ENCODE measurements around the gene ST3GAL3. TPM values are rescaled to one million over a fixed set of nuclear protein-coding genes. Genes with fewer than 3 reads are reported as not detected.

ST3GAL3 gene
- total RNA-seq, 4 donors from 2014 or later, result 32.2 to 57.4 (median 38.3) TPM

- Histone ChIP-seq H3K4me1 (peaks cover 17 to 19% of the 10 kb centered on the region in 2 donors), H3K4me3 (no peak overlapping the region), H3K27ac (no peak overlapping the region), H3K36me3 (peaks cover 0 to 52% of the 10 kb centered on the region in 2 donors), H3K27me3 (no peaks in the 10 kb centered on the region), H3K9me3 (no peaks in the 10 kb centered on the region)
- no peak for TF ChIP-seq CTCF (IDR thresholded peaks at IDR 0.05 in 4 of 5, conservative IDR thresholded peaks at IDR 0.05 in 1 of 5)
- TF ChIP-seq POLR2A (IDR thresholded peaks at IDR 0.05), result no peak
- no peak for DNase-seq
- intact Hi-C loops (cut with DNase I; ENCODE audit: low total_unique reads) (no loop called here), in situ Hi-C loops (cut with MboI; ENCODE audit: low sequenced_read_pairs in 4 of 4) (no loop called here)
- no peak for ATAC-seq
These were observed 3.5 kb upstream of the ST3GAL3 start for GRCh38 chr1:43703836-43704235.

DNA sequence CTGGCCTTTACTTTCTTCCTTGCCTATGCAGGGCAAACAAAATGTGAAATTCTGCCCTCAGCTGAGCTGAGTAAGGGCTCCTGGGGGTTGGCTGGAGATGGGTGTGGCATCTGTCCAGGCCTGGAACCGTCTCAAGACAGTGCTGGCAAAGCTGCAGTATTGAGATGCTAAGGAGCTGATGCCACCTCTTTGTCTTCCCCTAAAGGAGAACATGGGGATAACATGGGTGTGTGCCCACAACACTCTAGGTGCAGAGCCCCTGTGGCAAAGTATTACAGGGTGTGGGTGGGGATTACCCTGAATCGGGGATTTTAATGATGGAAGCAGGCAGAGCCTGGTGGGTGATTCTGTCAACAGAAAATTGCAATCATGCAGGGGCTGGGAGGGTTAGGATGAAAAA, 2.5 kb upstream of the ST3GAL3 start:
- no peak for TF ChIP-seq CTCF (IDR thresholded peaks at IDR 0.05 in 4 of 5, conservative IDR thresholded peaks at IDR 0.05 in 1 of 5)
- TF ChIP-seq POLR2A (IDR thresholded peaks at IDR 0.05), result no peak
- no peak for ATAC-seq

DNA sequence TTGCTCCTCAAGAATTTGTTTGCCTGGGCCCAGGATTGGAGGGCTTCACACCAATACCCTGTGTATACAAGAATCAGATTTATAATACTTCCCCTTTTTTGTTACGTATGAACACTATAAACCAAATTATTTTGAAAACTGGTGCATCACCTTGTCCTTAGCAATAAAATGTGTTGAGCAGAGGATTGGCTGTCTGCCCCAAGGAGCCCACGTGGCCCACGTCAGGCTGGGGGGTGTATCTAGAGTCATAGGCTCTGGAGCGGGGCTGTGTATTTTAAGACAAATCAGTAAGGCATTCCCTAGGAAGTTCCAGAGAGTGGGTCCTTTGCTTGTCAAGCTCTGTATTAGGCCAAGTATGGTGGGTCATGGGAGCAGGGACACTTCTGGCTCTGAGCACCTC, 2.0 kb upstream of the ST3GAL3 start:
- Histone ChIP-seq H3K4me1 (peaks cover 17 to 22% of the 10 kb centered on the region in 2 donors), H3K4me3 (no peak overlapping the region), H3K9me3 (no peaks in the 10 kb centered on the region), H3K27me3 (no peaks in the 10 kb centered on the region), H3K36me3 (peaks cover 0 to 38% of the 10 kb centered on the region in 2 donors), H3K27ac (no peak overlapping the region)
- ATAC-seq (no peak), DNase-seq (no peak)
- in situ Hi-C loops (cut with MboI; ENCODE audit: low sequenced_read_pairs in 4 of 4) (no loop called here), intact Hi-C loops (cut with DNase I; ENCODE audit: low total_unique reads) (loop anchor here (5.0 kb wide), 2 partner anchors 53 to 242 kb away; partner anchors contain the start of genes IPO13 and KDM4A)
- TF ChIP-seq POLR2A (IDR thresholded peaks at IDR 0.05) (no peak), CTCF (IDR thresholded peaks at IDR 0.05 in 4 of 5, conservative IDR thresholded peaks at IDR 0.05 in 1 of 5) (no peak)

More for the DNA sequence above, 2.5 kb upstream of the ST3GAL3 start:
- Histone ChIP-seq H3K27me3 (no peaks in the 10 kb centered on the region), H3K4me1 (peaks cover 17 to 22% of the 10 kb centered on the region in 2 donors), H3K27ac (no peak overlapping the region), H3K4me3 (no peak overlapping the region), H3K9me3 (no peaks in the 10 kb centered on the region), H3K36me3 (peaks cover 0 to 43% of the 10 kb centered on the region in 2 donors)
- in situ Hi-C loops (cut with MboI; ENCODE audit: low sequenced_read_pairs in 4 of 4) (no loop called here), intact Hi-C loops (cut with DNase I; ENCODE audit: low total_unique reads) (loop anchor here (5.0 kb wide), 2 partner anchors 53 to 242 kb away; partner anchors contain the start of genes IPO13 and KDM4A)
- DNase-seq, result peak in 1 of 2 donors; percentile 46

DNA sequence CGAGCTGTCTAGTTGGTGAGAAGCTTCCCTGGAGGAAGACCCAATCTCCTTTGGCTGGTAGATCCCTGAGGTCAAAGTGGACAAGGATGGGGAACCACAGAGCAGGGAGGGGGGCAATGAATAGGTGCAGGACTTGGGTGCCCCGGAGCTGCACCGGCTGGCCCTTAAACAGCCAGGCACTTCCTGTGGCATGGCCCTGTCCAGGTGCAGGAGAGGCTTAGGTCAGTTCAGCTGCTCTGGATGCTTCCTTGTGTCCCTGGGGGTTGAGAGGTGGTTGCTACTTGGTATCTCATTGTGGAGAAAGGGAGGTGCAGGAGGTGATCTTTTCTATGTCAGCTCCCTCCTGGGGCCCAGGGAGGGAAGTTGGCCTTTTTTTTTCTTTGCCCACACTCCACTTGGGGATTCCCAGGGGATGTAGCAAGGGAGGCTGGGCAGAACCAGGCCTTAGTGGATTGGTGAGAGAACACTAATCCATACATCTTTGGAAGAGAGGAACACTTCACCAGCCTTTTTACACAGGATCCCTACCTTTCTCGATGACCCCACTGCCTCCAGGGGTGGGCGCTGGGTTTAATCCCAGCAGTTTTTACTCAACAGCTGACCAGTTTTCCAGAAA, 1.2 kb upstream of the ST3GAL3 start:
- ATAC-seq (no peak), DNase-seq (no peak)
- H3K36me3 ChIP-seq, result peaks cover 0 to 30% of the 10 kb centered on the region in 2 donors
- peak overlapping the region; percentile 87 to 97 (median 89) for H3K27ac ChIP-seq
- peaks cover 22% of the 10 kb centered on the region in 2 donors for H3K4me1 ChIP-seq
- TF ChIP-seq CTCF (IDR thresholded peaks at IDR 0.05 in 4 of 5, conservative IDR thresholded peaks at IDR 0.05 in 1 of 5) (no peak), POLR2A (IDR thresholded peaks at IDR 0.05) (no peak)
- intact Hi-C loops (cut with DNase I; ENCODE audit: low total_unique reads), result loop anchor here (5.0 kb wide), 2 partner anchors 54 to 241 kb away; partner anchors contain the start of genes IPO13 and KDM4A
- in situ Hi-C loops (cut with MboI; ENCODE audit: low sequenced_read_pairs in 4 of 4), result no loop called here
- H3K4me3 ChIP-seq, result peak overlapping the region in 1 of 4 donors; percentile 92
- no peaks in the 10 kb centered on the region for H3K27me3 ChIP-seq
- no peaks in the 10 kb centered on the region for H3K9me3 ChIP-seq
